Upper lobe of right lung (tissue), 1 donor: Measurements from ENCODE around the gene ZNF774. TPM values are rescaled to one million over a fixed set of nuclear protein-coding genes. Genes with fewer than 3 reads are reported as not detected.
"Not testable (repeated sequence)": the region's sequence is repeated elsewhere in the genome, so short reads cannot be mapped to it uniquely, and the experiment has no call there.

Experiments used
- ATAC-seq: fragments of 200-7000 bp; cut with Tn5 transposase; one replicate; pipeline ENCODE4 v1.9.1; 2020; ENCODE audit warnings: mild to moderate bottlenecking, moderate library complexity
- DNase-seq: peaks from one replicate; pipeline ENCODE4 v3.0.0-alpha.2; 2020
- H3K27ac ChIP-seq: fragments of 200-600 bp; one replicate; pipeline ENCODE4 v1.8.0; 2022
- H3K27me3 ChIP-seq: fragments of 200-600 bp; one replicate; pipeline ENCODE4 v1.8.0; 2022; ENCODE audit warnings: mild to moderate bottlenecking
- H3K36me3 ChIP-seq: fragments of 200-600 bp; one replicate; pipeline ENCODE4 v1.8.0; 2022
- H3K4me1 ChIP-seq: fragments of 200-600 bp; one replicate; pipeline ENCODE4 v1.8.0; 2022
- H3K4me3 ChIP-seq: fragments of 200-600 bp; one replicate; pipeline ENCODE4 v1.8.0; 2022; ENCODE audit warnings: mild to moderate bottlenecking
- H3K9me3 ChIP-seq: fragments of 200-600 bp; one replicate; pipeline ENCODE4 v1.8.0; 2022
- intact Hi-C: fragments of 100-400 bp; cut with DNase I; formaldehyde crosslinking; loops from one replicate; pipeline ENCODE4 v1.11.0; 2022
- total RNA-seq: library from RNA; stranded (reverse); fragmentation: NEBNext Ultra II Directional; extraction: Animal tissue kit (Norgen Biotek cat#: 25700); gene quantifications from one replicate; pipeline ENCODE4 v1.2.1, GENCODE V29; 2021
- TF ChIP-seq, protein P1 (sequence below): fragments of 200-600 bp; IDR thresholded peaks from one replicate; pipeline ENCODE4 v1.8.0; 2022; ENCODE audit warnings: antibody characterized with exemption
- donor health status: DM: no; HTN: yes; CAD: no; lungs with severe emphysema.

Gene ZNF774
- total RNA-seq, 1 donor from 2014 or later = 3.6 TPM

DNA sequence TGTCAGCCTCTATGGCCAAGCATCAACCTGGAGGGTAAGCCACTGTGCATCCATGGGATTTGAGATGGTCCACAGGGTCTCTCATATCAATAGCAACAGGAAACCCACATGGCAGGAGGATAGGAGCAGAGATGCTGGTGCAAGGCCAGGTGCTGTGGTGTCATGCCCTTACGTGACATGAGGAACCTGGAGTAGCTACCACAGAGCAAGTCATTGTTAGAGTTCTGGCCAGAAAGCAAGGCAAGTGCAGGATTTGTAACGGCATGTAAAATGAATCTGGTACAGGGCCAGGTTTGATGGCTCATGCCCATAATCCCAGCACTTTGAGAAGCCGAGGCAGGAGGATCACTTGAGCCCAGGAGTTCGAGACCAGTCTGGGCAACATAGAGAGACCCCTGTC is 14.8 kb upstream of the ZNF774 start:
- ATAC-seq (peak; percentile 24), DNase-seq (no peak)
- Histone ChIP-seq H3K36me3 (no peaks in the 10 kb centered on the region), H3K4me1 (peaks cover under 1% of the 10 kb centered on the region), H3K27ac (no peak overlapping the region), H3K4me3 (no peak overlapping the region), H3K9me3 (no peaks in the 10 kb centered on the region), H3K27me3 (no peaks in the 10 kb centered on the region)
- intact Hi-C loops = no loop called here
- TF ChIP-seq, protein P1, sequence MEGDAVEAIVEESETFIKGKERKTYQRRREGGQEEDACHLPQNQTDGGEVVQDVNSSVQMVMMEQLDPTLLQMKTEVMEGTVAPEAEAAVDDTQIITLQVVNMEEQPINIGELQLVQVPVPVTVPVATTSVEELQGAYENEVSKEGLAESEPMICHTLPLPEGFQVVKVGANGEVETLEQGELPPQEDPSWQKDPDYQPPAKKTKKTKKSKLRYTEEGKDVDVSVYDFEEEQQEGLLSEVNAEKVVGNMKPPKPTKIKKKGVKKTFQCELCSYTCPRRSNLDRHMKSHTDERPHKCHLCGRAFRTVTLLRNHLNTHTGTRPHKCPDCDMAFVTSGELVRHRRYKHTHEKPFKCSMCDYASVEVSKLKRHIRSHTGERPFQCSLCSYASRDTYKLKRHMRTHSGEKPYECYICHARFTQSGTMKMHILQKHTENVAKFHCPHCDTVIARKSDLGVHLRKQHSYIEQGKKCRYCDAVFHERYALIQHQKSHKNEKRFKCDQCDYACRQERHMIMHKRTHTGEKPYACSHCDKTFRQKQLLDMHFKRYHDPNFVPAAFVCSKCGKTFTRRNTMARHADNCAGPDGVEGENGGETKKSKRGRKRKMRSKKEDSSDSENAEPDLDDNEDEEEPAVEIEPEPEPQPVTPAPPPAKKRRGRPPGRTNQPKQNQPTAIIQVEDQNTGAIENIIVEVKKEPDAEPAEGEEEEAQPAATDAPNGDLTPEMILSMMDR = no peak

DNA sequence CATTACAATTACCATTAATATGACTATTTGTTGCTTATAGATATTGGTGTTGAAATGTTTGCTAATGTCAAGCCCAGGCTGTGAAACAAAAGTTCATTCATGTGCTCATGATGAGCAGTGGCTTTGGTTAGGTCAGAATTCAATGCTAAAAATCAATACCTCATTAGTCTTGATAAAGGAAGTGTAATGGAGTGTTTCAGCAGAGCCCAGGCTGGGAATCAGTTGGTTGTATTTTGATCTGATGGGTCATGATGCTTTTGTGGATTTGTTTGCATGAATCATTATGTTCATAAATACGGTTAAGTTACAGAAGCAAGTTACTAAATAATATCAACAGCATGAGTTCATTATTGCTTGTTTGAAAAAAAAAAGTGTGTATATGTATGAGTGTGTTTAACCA is 13.6 kb upstream of the ZNF774 start:
- Histone ChIP-seq H3K9me3 (no peaks in the 10 kb centered on the region), H3K4me1 (peaks cover 12% of the 10 kb centered on the region), H3K4me3 (no peak overlapping the region), H3K36me3 (no peaks in the 10 kb centered on the region), H3K27ac (no peak overlapping the region), H3K27me3 (no peaks in the 10 kb centered on the region)
- DNase-seq = no peak
- ATAC-seq = no peak
- intact Hi-C loops = no loop called here
- TF ChIP-seq, protein P1 = no peak

DNA sequence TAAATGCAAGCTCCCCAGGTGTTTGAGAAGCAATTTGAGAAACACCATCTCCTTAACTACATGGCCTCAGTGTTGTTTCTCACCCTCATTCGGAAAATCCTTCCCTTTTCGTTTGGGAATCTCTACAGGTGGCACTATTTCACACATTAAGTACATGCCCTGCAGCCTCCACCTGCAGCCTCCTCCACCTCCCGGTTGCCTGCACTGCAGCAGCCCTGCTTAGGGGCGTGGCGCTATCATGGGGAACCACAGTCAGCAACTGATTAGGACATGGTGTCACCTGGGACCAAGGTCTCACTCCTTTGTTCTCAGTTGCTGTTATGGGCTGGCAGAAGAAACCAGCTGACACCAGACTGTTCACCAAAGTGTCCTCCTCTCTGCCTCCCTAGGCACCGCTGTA is 11.7 kb upstream of the ZNF774 start:
- H3K9me3 ChIP-seq = no peaks in the 10 kb centered on the region
- no peak for ATAC-seq
- H3K27ac ChIP-seq = no peak overlapping the region
- no peaks in the 10 kb centered on the region for H3K36me3 ChIP-seq
- H3K4me3 ChIP-seq = no peak overlapping the region
- H3K4me1 ChIP-seq = peaks cover 12% of the 10 kb centered on the region
- no peaks in the 10 kb centered on the region for H3K27me3 ChIP-seq
- no peak for DNase-seq
- intact Hi-C loops = no loop called here
- TF ChIP-seq, protein P1 = no peak

DNA sequence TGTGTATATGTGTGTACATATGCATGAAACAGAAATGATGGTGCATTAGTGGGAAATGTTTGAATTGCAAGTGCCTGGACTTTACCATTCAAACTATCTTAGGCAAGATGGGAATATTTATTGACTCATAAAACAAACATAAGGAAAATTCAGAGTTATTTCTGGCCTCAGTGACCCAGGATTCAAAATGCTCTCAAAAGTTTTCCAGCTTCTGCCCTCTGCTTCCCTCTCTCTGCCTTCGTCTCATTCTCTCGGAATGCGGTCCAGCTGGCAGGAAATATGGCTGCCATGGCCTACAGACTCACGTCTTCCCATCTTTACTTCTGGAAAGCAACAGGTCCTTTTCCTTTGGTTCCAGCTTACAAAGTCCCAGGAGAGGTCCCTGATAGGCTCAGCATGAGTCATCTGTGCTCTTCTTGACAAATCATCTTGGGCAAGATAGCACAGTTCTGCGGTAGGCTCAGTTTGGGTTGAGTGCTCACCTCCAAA is 8.7 kb upstream of the ZNF774 start:
- Histone ChIP-seq H3K4me1 (peaks cover 12% of the 10 kb centered on the region), H3K27me3 (no peaks in the 10 kb centered on the region), H3K4me3 (no peak overlapping the region), H3K27ac (no peak overlapping the region), H3K36me3 (no peaks in the 10 kb centered on the region), H3K9me3 (no peaks in the 10 kb centered on the region)
- intact Hi-C loops = no loop called here
- TF ChIP-seq, protein P1 = no peak
- ATAC-seq (peak; percentile 18), DNase-seq (no peak)

DNA sequence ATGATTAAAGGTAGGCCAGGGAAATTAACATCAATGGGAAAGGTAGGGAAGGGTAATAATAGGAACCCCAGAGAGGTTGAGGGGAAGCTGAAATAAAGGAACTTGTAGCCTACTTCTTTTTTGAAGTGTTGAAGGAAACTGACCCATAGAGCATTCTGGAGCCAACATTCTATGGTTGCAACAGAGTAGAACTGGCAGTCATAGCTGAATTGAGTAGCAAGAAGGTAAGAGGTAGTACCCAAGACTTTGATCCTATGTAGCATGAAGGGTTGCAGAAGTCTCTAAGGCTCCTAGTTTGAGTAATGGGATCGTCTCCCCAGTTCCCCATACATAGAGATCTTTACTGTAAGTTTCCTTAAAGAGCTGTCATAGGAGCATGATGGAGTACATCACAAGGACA is 7.4 kb upstream of the ZNF774 start:
- DNase-seq = no peak
- TF ChIP-seq, protein P1 = no peak
- Histone ChIP-seq H3K27ac (no peak overlapping the region), H3K4me3 (no peak overlapping the region), H3K9me3 (no peaks in the 10 kb centered on the region), H3K4me1 (peaks cover 12% of the 10 kb centered on the region), H3K36me3 (no peaks in the 10 kb centered on the region), H3K27me3 (no peaks in the 10 kb centered on the region)
- intact Hi-C loops = no loop called here
- ATAC-seq = peak; percentile 64

DNA sequence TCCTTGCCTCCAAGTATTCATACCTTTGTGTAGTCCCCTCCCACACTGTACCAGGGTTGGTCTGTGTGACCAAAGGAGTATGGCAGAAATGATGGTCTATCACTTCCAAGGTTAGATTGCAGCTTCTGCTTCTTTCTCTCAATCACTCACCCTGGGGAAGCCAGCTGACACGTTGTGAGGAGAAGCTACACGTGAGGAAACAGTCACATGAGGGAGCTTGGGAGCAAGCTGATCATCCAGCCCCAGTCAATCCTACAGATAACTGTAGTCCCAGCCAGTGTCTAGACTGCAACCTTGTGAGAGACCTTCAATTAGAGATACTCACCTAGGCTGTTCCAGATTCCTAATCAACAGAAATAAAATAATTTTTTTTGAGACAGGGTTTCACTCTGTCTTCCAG is 6.2 kb upstream of the ZNF774 start:
- Histone ChIP-seq H3K27ac (no peak overlapping the region), H3K27me3 (no peaks in the 10 kb centered on the region), H3K9me3 (no peaks in the 10 kb centered on the region), H3K4me3 (no peak overlapping the region), H3K4me1 (peaks cover 12% of the 10 kb centered on the region), H3K36me3 (no peaks in the 10 kb centered on the region)
- TF ChIP-seq, protein P1 = no peak
- ATAC-seq = peak; percentile 57
- no peak for DNase-seq
- intact Hi-C loops = no loop called here

DNA sequence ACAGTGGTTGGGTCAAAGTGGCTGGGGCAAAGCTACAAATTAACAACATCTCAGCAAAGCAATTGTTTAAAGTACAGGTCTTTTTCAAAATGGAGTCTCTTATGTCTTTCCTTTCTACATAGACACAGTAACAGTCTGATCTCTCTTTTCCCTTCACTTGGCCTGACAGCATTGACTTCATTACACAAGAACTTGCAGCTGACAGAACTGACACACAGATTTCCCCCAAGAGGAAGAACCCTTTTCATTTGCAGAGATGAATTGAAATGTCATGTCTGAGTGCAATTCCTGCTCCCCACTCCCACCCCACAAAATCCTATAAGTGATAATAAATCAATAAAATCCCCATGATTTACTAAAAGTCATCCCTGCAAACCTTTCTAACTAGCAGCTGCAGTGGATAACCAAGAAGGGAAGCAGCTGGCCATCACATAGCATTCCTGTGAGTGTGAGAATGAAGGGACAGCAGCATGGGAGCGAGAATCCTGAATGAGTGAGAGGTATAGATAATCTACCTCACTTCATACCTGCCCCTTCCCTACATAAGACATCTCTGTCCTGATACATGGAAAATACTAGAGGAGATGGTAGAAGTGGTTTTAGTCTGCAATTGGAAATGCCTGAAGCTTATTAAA is 4.5 kb upstream of the ZNF774 start:
- H3K4me1 ChIP-seq = peaks cover 13% of the 10 kb centered on the region
- intact Hi-C loops, DNase-seq, H3K36me3 ChIP-seq, H3K27ac ChIP-seq, H3K9me3 ChIP-seq, ATAC-seq, H3K4me3 ChIP-seq, H3K27me3 ChIP-seq: not testable (repeated sequence)
